ENCODE data around the gene HOXC5.
A peak's percentile ranks its signal among the peaks of the same experiment; 100 is the strongest.

HOXC5 gene

GRCh38 chr12:54032627-54033100, at the start of gene HOXC5:
TSS of gene HOXC5 (plus strand) at chr12:54033050. CDS start at chr12:54033123, 73 bp downstream.
- Histone ChIP-seq H3K27ac (ENCODE audit: low read depth in 2 of 2, low read length in 2 of 2) (no peak within 1 kb of the TSS), H3K9ac (ENCODE audit: low read depth in 1 of 2, low read length in 2 of 2) (no peak within 1 kb of the TSS), H3K4me1 (ENCODE audit: control insufficient read depth in 2 of 2, insufficient read depth in 2 of 2, low read length in 2 of 2) (peaks cover 0 to 8% of the 10 kb centered on the region in 2 donors), H3K4me3 (ENCODE audit: low read length in 2 of 2) (peak within 1 kb of the TSS; percentile 16 to 44), H3K9me3 (ENCODE audit: control insufficient read depth in 2 of 2, low read length in 2 of 2) (peaks cover 0 to 3% of the 10 kb centered on the region in 2 donors), H3K27me3 (ENCODE audit: control insufficient read depth in 2 of 2, insufficient read depth in 2 of 2, low read length in 2 of 2) (peaks cover 77 to 84% of the 10 kb centered on the region in 2 donors), H3K36me3 (ENCODE audit: control insufficient read depth in 2 of 2, insufficient read depth in 2 of 2, low read length in 2 of 2) (no peaks in the 10 kb centered on the region)

DNA sequence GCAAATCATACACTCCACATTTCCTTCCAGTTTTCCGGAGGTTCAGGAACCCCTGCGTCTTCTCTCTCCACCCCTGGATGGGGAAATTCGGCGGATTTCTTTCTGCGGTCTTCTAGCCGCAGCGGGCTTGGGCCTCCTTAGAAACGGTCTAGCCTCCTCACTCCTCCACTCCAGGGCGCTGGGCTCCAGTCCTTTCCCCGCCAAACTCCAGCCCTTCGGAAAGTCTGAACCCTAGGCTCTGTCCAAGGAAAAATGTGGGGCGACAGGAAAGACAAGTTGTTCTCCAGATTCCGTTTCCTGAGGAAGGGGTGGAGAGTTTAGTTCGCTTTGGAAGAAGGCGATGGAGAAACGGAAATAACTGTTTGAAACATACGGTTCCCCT, 49.3 kb upstream of the HOXC5 start:
- peaks cover 2 to 4% of the 10 kb centered on the region in 2 donors for H3K4me1 ChIP-seq (ENCODE audit: control insufficient read depth in 2 of 2, insufficient read depth in 2 of 2, low read length in 2 of 2)
- no peaks in the 10 kb centered on the region for H3K36me3 ChIP-seq (ENCODE audit: control insufficient read depth in 2 of 2, insufficient read depth in 2 of 2, low read length in 2 of 2)
- H3K9me3 ChIP-seq (ENCODE audit: control insufficient read depth in 2 of 2, low read length in 2 of 2) = no peaks in the 10 kb centered on the region
- no peak overlapping the region for H3K4me3 ChIP-seq (ENCODE audit: low read length in 2 of 2)
- H3K9ac ChIP-seq (ENCODE audit: low read depth in 1 of 2, low read length in 2 of 2) = no peak overlapping the region
- H3K27ac ChIP-seq (ENCODE audit: low read depth in 2 of 2, low read length in 2 of 2) = no peak overlapping the region
- H3K27me3 ChIP-seq (ENCODE audit: control insufficient read depth in 2 of 2, insufficient read depth in 2 of 2, low read length in 2 of 2) = peaks cover 88 to 93% of the 10 kb centered on the region in 2 donors

- H3K36me3 ChIP-seq (ENCODE audit: control insufficient read depth in 2 of 2, insufficient read depth in 2 of 2, low read length in 2 of 2) = no peaks in the 10 kb centered on the region
- no peak overlapping the region for H3K4me3 ChIP-seq (ENCODE audit: low read length in 2 of 2)
- no peaks in the 10 kb centered on the region for H3K9me3 ChIP-seq (ENCODE audit: control insufficient read depth in 2 of 2, low read length in 2 of 2)
- peaks cover 87 to 94% of the 10 kb centered on the region in 2 donors for H3K27me3 ChIP-seq (ENCODE audit: control insufficient read depth in 2 of 2, insufficient read depth in 2 of 2, low read length in 2 of 2)
- H3K4me1 ChIP-seq (ENCODE audit: control insufficient read depth in 2 of 2, insufficient read depth in 2 of 2, low read length in 2 of 2) = peaks cover 0 to 2% of the 10 kb centered on the region in 2 donors
- no peak overlapping the region for H3K27ac ChIP-seq (ENCODE audit: low read depth in 2 of 2, low read length in 2 of 2)
- no peak overlapping the region for H3K9ac ChIP-seq (ENCODE audit: low read depth in 1 of 2, low read length in 2 of 2)
These were observed 48.8 kb upstream of the HOXC5 start for GRCh38 chr12:53983950-53984572.

DNA sequence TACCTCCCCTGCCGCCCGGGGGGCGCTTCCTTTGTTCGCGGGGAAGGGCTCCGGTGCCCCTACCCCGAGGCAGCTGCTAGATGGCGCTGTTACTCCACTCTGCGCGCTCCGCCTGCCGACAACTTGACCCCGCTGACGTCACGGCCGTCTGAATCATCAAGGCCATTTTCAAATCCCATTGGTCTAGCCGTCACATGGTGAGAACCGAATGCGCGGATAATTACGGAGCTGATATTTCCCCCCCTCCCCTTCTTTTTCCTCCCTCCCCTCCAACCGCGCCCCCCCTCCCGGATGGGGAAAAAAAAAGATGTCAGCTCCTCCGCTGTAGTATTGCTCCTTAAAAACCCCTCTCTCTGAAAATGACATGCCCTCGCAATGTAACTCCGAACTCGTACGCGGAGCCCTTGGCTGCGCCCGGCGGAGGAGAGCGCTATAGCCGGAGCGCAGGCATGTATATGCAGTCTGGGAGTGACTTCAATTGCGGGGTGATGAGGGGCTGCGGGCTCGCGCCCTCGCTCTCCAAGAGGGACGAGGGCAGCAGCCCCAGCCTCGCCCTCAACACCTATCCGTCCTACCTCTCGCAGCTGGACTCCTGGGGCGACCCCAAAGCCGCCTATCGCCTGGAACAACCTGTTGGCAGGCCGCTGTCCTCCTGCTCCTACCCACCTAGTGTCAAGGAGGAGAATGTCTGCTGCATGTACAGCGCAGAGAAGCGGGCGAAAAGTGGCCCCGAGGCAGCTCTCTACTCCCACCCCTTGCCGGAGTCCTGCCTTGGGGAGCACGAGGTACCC, 47.8 kb upstream of the HOXC5 start, which contains the start of gene HOXC10:
TSS of gene HOXC10 (plus strand) at position 246 of the 791 bp plus-strand sequence. CDS start at position 360, 114 bp downstream.
- peaks cover 85 to 95% of the 10 kb centered on the region in 2 donors for H3K27me3 ChIP-seq (ENCODE audit: control insufficient read depth in 2 of 2, insufficient read depth in 2 of 2, low read length in 2 of 2)

GRCh38 chr12:53985692-53985993, 47.2 kb upstream of the HOXC5 start:
- Histone ChIP-seq H3K9ac (ENCODE audit: low read depth in 1 of 2, low read length in 2 of 2) (no peak overlapping the region), H3K27me3 (ENCODE audit: control insufficient read depth in 2 of 2, insufficient read depth in 2 of 2, low read length in 2 of 2) (peaks cover 88 to 95% of the 10 kb centered on the region in 2 donors), H3K4me1 (ENCODE audit: control insufficient read depth in 2 of 2, insufficient read depth in 2 of 2, low read length in 2 of 2) (peaks cover 0 to 8% of the 10 kb centered on the region in 2 donors), H3K4me3 (ENCODE audit: low read length in 2 of 2) (no peak overlapping the region), H3K9me3 (ENCODE audit: control insufficient read depth in 2 of 2, low read length in 2 of 2) (no peaks in the 10 kb centered on the region), H3K27ac (ENCODE audit: low read depth in 2 of 2, low read length in 2 of 2) (no peak overlapping the region), H3K36me3 (ENCODE audit: control insufficient read depth in 2 of 2, insufficient read depth in 2 of 2, low read length in 2 of 2) (no peaks in the 10 kb centered on the region)

More for the DNA sequence above, 47.8 kb upstream of the HOXC5 start, which contains the start of gene HOXC10:
- Histone ChIP-seq H3K9ac (ENCODE audit: low read depth in 1 of 2, low read length in 2 of 2) (no peak within 1 kb of the TSS), H3K9me3 (ENCODE audit: control insufficient read depth in 2 of 2, low read length in 2 of 2) (no peaks in the 10 kb centered on the region), H3K36me3 (ENCODE audit: control insufficient read depth in 2 of 2, insufficient read depth in 2 of 2, low read length in 2 of 2) (no peaks in the 10 kb centered on the region), H3K4me3 (ENCODE audit: low read length in 2 of 2) (no peak within 1 kb of the TSS), H3K4me1 (ENCODE audit: control insufficient read depth in 2 of 2, insufficient read depth in 2 of 2, low read length in 2 of 2) (peaks cover 0 to 8% of the 10 kb centered on the region in 2 donors), H3K27ac (ENCODE audit: low read depth in 2 of 2, low read length in 2 of 2) (no peak within 1 kb of the TSS)

DNA sequence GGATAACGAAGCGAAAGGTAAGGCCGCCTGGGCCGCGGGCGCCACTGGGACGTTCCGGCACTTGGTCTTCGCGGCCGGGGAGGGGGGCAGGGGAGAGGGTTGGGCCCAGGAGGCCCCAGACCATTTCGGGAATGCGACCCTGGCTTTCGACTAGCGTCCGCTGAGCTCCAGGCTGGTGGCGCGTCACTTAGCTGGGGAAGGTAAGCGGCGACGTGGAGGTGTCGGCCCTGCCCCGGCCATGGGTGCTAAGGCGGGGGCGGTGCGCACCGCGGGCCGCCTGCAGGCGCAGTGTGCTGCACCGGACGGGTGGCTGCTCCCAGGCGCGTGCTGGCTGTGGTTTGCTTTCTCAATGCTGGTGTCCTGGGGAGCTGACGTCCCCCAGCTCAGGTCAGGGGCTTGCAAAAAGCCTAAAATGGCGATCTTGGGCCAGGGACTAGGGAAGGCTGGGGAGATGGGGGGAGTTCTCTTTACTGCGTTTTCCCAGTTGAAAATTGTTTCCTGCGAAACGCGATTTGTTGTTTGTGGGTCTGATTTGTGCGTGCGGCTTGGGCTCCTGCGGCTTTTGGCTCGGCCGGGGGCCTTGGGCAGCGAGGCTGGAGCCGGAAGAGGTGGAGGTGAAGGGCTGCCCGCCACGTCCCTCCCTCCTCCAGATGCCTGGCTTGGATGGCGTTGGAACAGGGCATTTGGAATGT, 46.7 kb upstream of the HOXC5 start:
- Histone ChIP-seq H3K36me3 (ENCODE audit: control insufficient read depth in 2 of 2, insufficient read depth in 2 of 2, low read length in 2 of 2) (no peaks in the 10 kb centered on the region), H3K27me3 (ENCODE audit: control insufficient read depth in 2 of 2, insufficient read depth in 2 of 2, low read length in 2 of 2) (peaks cover 88 to 95% of the 10 kb centered on the region in 2 donors), H3K9me3 (ENCODE audit: control insufficient read depth in 2 of 2, low read length in 2 of 2) (no peaks in the 10 kb centered on the region), H3K9ac (ENCODE audit: low read depth in 1 of 2, low read length in 2 of 2) (no peak overlapping the region), H3K4me3 (ENCODE audit: low read length in 2 of 2) (no peak overlapping the region), H3K4me1 (ENCODE audit: control insufficient read depth in 2 of 2, insufficient read depth in 2 of 2, low read length in 2 of 2) (peaks cover 0 to 8% of the 10 kb centered on the region in 2 donors), H3K27ac (ENCODE audit: low read depth in 2 of 2, low read length in 2 of 2) (no peak overlapping the region)

GRCh38 chr12:53986686-53987483, 46.0 kb upstream of the HOXC5 start:
- H3K9me3 ChIP-seq (ENCODE audit: control insufficient read depth in 2 of 2, low read length in 2 of 2) = no peaks in the 10 kb centered on the region
- H3K27ac ChIP-seq (ENCODE audit: low read depth in 2 of 2, low read length in 2 of 2) = no peak overlapping the region
- H3K36me3 ChIP-seq (ENCODE audit: control insufficient read depth in 2 of 2, insufficient read depth in 2 of 2, low read length in 2 of 2) = no peaks in the 10 kb centered on the region
- H3K4me1 ChIP-seq (ENCODE audit: control insufficient read depth in 2 of 2, insufficient read depth in 2 of 2, low read length in 2 of 2) = peaks cover 0 to 8% of the 10 kb centered on the region in 2 donors
- peaks cover 88 to 95% of the 10 kb centered on the region in 2 donors for H3K27me3 ChIP-seq (ENCODE audit: control insufficient read depth in 2 of 2, insufficient read depth in 2 of 2, low read length in 2 of 2)
- H3K4me3 ChIP-seq (ENCODE audit: low read length in 2 of 2) = no peak overlapping the region
- H3K9ac ChIP-seq (ENCODE audit: low read depth in 1 of 2, low read length in 2 of 2) = no peak overlapping the region

DNA sequence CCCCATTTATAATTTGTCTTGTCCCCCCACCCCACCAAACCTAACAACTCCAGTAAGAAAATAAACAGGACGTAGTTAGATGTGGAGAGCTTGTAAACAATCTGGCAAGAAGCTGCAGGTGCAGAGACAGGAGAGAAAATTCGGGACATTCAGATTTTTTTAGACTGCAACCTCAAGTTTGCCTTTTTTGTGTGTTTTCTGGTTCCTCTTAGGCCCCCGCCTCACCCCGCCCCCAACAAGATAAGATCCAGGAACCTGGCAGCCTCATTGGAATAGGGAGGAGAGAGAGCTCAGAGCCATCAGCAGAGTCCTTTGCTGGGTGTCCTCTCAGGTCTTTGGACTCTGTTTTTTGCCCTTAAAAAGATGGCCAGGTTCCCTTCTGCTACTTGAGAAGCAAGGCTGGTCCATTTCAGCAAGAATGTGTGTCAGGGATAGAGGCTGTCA, 45.0 kb upstream of the HOXC5 start:
- Histone ChIP-seq H3K9ac (ENCODE audit: low read depth in 1 of 2, low read length in 2 of 2) (no peak overlapping the region), H3K27me3 (ENCODE audit: control insufficient read depth in 2 of 2, insufficient read depth in 2 of 2, low read length in 2 of 2) (peaks cover 87 to 93% of the 10 kb centered on the region in 2 donors), H3K36me3 (ENCODE audit: control insufficient read depth in 2 of 2, insufficient read depth in 2 of 2, low read length in 2 of 2) (no peaks in the 10 kb centered on the region), H3K9me3 (ENCODE audit: control insufficient read depth in 2 of 2, low read length in 2 of 2) (no peaks in the 10 kb centered on the region), H3K4me1 (ENCODE audit: control insufficient read depth in 2 of 2, insufficient read depth in 2 of 2, low read length in 2 of 2) (peaks cover 0 to 8% of the 10 kb centered on the region in 2 donors), H3K27ac (ENCODE audit: low read depth in 2 of 2, low read length in 2 of 2) (no peak overlapping the region), H3K4me3 (ENCODE audit: low read length in 2 of 2) (no peak overlapping the region)

GRCh38 chr12:53988541-53989226, 44.2 kb upstream of the HOXC5 start:
- Histone ChIP-seq H3K27ac (ENCODE audit: low read depth in 2 of 2, low read length in 2 of 2) (no peak overlapping the region), H3K36me3 (ENCODE audit: control insufficient read depth in 2 of 2, insufficient read depth in 2 of 2, low read length in 2 of 2) (no peaks in the 10 kb centered on the region), H3K4me3 (ENCODE audit: low read length in 2 of 2) (no peak overlapping the region), H3K4me1 (ENCODE audit: control insufficient read depth in 2 of 2, insufficient read depth in 2 of 2, low read length in 2 of 2) (peaks cover 0 to 8% of the 10 kb centered on the region in 2 donors), H3K9ac (ENCODE audit: low read depth in 1 of 2, low read length in 2 of 2) (no peak overlapping the region), H3K27me3 (ENCODE audit: control insufficient read depth in 2 of 2, insufficient read depth in 2 of 2, low read length in 2 of 2) (peaks cover 87 to 93% of the 10 kb centered on the region in 2 donors), H3K9me3 (ENCODE audit: control insufficient read depth in 2 of 2, low read length in 2 of 2) (no peaks in the 10 kb centered on the region)

Data from mucosa of rectum (tissue), 2 donors.